Amniotic stem cell (primary cell): ENCODE data around the gene LIMS3.
"Not testable (repeated sequence)": the region's sequence is repeated elsewhere in the genome, so short reads cannot be mapped to it uniquely, and the experiment has no call there.

ENCODE experiments used
- DNase-seq: peaks from one replicate; lab custom pipeline; 2025; lab: John Stamatoyannopoulos, UW

LIMS3 gene, protein sequence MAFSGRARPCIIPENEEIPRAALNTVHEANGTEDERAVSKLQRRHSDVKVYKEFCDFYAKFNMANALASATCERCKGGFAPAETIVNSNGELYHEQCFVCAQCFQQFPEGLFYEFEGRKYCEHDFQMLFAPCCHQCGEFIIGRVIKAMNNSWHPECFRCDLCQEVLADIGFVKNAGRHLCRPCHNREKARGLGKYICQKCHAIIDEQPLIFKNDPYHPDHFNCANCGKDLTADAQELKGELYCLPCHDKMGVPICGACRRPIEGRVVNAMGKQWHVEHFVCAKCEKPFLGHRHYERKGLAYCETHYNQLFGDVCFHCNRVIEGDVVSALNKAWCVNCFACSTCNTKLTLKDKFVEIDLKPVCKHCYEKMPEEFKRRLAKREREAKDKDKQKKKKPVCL

DNA sequence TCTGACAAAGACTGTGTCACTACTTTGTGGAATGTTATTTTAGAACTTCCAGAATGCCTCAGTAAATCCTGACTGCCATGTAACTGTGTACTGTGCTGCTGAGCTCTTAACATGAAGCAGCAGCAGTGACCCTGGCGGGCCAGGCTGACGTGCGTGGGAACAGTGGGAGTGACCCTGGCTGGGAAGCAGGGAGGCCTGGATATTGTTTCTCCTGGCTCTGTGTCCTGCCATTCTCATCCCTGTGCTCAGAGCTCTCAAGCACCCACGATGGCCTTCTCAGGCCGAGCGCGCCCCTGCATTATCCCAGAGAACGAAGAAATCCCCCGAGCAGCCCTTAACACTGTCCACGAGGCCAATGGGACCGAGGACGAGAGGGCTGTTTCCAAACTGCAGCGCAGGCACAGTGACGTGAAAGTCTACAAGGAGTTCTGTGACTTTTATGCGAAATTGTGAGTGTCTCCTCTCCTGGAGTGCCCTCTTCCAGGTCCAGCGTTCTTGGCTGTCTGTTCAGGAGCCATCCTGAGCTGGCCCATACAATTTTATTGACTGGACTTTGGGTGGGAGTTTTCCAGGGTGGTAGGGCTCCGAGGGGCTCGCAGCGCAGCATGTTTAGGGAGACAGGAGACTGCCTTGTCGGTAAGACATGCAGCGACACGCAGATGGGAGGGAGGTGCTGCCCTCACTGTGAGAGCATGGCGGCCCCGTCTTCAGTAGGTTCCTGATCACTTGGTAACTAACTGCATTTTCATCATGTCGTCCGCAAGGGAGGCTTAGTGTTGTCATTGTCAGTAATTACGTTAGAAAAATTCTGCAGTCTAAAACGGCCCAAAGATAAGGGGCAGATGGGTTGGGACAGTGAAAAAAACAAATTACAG is at the start of gene LIMS3:
Gene LIMS3 (plus strand): TSS at position 227 of the 875 bp plus-strand sequence. CDS start 41 bp downstream, at position 268.
- not testable (repeated sequence) for DNase-seq

DNA sequence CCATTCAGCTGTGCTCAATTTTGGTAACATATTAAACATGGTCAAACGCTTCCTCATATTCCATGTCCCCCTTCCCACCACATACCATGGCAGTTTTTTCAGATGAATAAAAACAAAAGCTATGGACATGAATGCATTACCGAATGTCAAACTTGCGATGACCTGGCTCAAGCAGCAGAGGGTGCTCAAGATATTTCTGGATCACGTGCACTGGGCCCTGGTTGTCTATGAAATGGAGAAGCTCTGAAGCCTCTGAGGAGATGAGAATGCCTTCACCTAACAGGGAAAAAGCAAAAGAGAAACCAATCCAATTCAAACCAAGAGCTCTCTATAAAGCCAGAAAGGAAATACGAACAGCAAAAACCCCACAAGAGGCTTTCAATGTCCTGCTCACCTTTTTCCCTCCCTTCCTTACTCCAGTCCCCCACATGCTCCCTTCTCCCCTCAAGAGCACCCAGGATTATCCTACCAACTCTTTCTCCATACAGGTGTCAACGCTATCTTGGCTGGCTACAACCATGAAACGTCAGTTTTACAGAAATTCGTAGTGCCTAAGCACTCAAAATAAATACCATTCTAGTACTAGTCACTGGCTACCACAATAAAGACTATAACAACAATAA is 27.2 kb upstream of the LIMS3 start:
- DNase-seq = not testable (repeated sequence)

DNA sequence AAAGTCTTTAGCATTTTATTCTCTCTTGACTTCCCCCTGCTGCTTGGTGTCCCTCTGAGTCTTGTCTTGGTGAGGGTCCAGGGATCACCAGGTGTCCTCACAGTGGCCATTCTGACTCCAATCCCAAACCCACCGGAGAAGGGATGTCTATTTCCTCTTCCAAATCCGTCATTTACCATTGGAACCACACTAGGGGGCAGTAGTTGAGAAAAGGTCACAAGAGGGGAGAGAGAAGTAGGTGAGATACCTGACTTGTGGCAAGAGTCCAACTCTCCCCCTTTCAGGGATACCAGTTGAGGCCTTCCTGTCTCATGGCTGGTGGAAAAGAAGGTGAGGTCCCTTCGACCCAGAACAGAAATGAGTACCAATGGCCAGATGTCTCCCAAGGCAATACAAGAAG is 21.9 kb upstream of the LIMS3 start:
- DNase-seq = not testable (repeated sequence)

DNA sequence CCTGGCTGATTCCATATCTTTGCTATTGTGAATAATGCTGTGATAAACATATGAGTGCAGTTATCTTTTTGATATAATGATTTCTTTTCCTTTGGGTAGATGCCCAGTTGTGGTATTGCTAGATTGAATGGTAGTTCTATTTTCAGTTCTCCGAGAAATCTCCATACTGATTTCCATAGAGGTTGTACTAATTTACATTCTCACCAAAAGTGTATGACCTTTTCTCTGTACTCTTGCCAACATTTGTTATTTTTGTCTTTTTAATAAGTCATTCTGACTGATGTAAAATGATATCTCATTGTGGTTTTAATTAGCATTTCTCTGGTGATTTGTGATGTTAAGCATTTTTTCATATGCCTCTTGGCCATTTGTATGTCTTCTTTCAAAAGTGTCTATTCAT is 16.4 kb upstream of the LIMS3 start:
- DNase-seq = not testable (repeated sequence)

DNA sequence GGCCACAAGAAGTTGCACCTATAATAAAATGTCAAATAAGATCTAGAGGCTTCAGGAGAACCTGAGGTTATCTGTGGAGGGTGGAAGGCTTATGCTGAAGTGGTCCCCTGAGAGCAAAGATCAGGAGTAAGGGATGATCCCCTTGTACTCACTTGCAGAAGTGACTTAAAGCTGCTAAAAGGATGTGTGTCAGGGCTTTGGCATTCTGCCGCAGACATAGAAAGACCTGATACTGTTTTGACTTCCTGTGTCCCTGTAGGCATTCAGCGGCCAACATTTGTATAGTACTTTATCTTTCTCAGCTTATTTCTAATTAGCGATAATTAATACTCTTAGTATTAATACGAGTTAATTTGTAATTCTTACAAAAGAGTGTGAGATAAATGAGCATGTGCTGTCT is 10.1 kb upstream of the LIMS3 start:
- not testable (repeated sequence) for DNase-seq

DNA sequence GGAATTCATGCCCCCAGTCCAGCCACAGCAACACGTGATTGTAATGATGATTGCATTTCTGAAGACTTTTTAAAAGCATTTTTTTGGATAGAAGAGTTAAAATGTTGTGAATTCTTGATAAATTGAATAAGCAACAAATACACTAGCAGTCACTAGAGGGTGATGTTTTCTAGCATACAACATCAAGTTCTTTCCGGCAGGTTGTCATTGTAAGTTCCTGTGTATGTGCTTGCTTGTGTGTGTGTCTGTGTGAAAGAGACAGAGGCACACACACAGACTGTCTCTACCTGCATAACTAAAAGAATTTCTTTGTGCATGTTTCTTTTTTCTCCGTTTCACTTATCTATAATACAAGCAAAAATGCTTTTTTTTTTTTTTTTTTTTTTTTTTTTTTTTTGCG is 8.6 kb upstream of the LIMS3 start:
- not testable (repeated sequence) for DNase-seq

DNA sequence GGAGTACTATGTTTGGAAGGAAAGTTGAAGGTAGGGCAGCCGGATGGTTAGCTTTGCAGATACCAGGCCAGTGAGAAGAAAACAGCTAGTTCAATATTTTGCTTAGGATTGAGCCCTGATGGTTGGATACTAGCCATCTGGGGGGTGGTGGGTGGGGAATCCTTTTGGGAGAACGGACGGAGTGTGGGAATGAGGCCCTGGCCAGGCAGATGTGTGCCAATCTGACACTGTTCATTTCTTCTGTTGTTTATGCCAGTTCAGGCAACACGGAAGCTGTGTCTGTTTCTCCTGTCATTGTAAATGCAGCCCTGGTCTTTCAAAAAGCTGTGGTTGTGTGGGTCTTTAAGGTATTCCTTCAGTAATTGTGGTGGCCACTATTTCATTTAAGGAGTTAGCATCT is 7.5 kb upstream of the LIMS3 start:
- not testable (repeated sequence) for DNase-seq

DNA sequence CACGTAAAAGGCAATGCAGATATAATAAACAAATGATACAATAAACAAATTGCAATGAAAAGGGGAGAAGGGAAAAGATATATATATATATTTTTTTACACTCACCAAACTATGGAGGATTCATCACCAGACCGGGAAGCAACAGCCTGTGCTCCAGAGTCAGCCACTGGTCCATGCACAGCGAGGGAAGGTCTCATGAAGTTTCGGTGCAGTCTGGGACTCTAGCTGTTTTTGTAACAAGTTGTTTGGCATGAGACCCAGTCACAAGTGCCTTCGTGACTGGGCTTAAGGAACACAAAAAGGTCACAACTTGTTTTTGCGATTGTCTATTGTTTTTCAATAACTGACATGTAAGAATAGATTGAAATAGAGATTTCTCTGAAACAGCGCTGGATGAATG is 4.8 kb upstream of the LIMS3 start:
- DNase-seq = not testable (repeated sequence)

DNA sequence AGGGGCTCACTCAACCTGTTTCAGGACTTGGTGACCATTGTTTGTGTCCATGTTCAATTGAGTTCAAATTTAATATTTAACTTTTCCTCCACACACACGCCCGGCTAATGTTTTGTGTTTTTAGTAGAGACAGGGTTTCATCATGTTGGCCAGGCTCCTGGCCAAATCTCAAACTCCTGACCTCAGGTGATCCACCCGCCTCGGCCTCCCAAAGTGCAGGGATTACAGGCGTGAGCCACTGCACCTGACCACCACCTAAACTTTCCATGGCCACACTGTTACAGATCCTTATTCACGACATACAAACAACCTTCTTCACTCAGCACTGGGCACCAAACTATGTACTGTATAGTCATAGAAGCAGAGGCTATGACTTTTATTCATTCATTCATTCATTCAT is 4.3 kb upstream of the LIMS3 start:
- not testable (repeated sequence) for DNase-seq

DNA sequence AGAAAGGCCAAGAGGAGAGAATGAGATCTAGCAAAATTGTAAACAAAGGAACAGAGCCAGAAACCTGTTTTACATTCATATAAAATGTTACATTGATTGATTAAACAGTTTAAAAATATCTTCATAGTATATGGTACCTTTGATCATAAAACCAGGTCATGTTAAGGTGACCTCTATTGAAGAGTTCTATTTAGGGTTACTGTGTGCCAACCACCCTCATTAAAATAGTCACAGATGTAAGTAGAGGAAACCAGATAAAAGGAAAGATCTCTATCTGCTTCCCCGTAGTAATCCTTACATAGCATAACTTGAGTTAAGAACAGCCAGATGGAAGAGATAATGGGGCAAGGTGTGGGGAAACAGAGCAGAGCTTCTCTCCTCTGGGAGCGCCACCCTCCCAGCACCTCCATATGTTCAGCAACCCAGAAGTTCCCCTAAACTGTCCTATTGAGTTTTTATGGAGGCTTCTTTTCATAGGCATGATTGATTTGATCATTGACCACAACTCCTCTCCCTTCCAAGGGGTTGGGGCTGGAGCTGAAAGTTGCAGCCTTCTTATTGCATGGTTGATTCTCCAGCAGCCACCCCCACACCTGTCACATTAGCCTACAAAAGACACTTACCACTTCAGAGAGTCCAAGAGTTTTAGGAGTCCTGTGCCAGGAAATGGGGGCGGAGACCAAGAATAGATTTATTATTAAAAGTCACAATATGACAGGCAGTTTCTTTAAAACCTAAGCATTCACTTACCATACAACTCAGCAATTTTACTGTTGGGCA is 3.2 kb upstream of the LIMS3 start:
- not testable (repeated sequence) for DNase-seq

DNA sequence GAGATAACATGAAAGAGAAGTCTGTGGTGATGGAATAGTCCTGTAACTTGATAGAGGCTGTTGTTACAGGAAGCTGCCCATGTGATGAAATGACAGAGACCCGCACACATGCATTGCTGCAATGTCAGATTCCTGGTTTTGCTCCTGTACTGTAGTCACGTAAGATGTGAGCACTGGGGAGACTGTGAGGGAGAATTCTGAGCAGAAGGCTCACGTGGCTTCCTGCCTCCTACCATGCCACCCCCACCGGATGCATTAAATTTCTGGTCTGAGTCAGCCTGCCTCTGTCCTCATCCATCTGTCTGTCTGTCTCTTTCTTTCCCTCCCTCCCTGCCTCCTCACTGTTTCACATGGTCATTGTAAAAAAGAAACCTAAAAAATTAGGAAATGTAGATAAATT is 2.3 kb upstream of the LIMS3 start:
- not testable (repeated sequence) for DNase-seq

DNA sequence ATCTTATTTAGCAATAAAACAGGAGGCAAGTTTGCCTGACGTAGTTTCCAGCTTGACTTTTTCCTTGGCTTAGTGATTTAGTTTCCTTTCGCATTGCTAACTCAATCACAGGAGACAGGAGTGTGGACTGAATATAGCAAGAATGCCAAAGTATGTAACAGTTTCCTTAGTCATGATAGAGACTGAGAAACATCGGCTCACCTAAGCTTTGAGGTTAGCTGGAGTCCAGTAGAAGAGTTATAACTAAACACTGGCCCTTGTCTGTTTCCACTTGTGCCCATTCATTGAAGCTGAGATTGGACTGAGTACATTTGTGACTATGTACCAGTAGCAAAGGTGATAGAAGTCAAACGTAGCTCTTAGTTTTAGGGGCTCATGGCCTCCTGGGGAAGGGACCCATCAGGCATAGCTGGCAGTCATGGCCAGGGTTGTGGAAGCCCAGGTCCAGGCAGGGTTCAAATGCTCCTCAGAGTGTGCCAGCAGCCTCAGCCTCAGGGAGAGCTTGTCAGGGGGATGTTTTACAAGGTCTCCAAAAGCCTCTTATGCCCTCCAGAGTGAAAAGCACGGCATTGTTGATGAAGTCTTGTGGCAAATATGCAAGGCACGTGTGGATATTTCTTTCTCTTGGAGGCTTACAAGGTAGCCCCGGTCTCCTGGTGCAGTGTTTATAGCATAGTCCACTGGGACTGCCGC is 573 bp upstream of the LIMS3 start:
- DNase-seq = not testable (repeated sequence)

DNA sequence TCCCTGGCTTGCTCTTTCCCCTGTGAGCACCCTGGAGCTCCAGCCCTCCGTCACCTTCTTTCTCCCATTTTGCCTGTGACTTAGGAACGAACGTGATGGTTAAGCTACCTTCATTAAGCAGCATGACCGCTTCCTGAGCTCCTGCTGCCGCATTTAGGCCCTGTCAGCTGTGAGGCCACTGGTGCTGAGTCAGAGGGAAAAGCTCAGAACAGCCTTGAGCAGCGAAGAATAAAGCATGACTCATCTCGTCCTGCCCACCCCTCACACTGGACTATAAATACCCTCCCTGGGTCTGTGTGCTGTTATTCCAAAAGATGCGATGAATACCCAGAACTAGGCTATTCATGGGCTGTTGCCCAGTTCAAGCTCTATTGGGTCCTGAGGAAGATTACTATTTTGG is 7.3 kb downstream of the LIMS3 start:
- not testable (repeated sequence) for DNase-seq

DNA sequence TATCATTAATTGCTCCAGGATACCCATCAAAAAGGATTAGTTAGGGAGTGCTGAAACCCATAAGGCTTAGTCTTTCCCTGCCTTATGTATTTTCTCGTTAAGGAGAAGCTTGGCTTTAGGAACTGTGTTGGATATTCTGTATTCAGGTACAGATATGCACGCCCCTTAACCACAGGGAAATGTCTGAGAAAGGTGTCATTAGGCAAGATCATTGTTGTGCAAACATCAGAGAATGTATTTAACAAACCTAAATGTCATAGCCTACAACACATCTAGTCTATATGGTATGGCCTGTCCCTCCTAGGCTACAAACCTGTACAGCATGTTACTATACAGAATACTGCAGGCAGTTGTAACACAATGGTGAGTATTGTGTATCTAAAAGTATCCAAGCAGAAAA is 10.1 kb downstream of the LIMS3 start:
- DNase-seq = not testable (repeated sequence)

DNA sequence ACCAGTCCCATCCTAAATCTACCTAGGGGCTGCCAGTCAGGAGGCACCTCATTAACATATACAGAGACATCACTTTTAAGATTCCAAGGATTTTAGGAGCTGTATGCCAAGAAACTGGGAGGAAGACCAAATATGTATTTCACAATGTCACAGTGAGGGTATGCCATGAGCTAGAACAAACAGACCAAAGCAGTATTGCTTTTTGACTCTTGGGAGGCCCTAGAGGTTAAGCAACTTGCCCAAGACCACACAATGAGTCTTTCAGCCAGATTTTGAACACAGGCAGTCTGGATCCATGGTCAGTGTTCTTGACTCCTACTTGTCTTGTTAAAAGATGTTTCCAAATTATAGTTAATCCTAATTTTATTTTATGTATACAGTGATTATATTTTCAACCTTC is 12.3 kb downstream of the LIMS3 start:
- DNase-seq = not testable (repeated sequence)

DNA sequence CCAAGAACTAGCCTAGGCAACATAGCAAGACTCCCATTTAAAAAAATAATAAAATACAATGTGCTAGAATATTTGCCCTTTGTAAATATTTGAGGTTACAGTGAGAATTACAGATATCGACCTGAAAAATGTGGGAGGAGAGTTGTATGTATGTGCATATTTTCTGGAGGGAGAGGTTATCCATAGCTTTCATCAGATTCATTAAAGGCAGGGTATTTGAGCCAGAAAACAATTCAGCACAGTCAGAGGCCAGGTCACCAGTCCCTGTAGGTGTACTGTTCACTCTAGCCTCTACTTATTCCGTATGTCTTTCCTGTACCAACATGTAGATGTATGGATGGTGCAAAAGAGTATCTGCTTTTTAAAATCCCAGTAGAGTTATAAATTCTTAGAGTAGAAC is 15.4 kb downstream of the LIMS3 start:
- DNase-seq = not testable (repeated sequence)

DNA sequence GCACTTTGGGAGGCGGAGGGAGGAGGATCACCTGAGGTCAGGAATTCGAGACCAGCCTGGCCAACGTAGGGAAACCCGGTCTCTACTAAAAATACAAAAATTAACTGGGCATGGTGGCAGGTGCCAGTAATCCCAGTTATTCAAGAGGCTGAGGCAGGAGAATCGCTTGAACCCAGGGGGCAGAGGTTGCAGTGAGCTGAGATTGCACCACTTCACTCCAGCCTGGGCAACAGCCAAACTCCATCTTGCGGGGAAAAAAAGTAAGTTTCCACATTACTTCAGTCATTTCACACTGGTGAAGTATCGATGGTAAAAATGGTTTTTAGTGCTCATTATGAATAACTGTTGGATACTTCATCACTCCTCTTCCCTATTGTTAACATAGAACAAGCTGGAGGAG is 16.1 kb downstream of the LIMS3 start:
- not testable (repeated sequence) for DNase-seq

DNA sequence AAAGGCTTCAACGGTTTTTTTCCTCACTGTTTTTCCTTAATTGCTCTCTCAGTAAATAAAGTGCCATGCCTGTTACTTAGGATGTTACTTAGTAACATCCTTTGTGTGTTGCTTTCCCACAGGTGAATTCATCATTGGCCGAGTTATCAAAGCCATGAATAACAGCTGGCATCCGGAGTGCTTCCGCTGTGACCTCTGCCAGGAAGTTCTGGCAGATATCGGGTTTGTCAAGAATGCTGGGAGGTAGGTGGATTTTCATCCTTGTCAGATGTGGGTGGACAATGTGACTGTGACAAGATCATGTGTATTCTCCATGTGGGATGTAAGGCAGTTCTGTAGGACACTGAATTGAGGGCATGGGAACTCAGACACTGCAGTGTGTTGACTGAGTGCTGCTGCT is 17.3 kb downstream of the LIMS3 start:
- DNase-seq = not testable (repeated sequence)

DNA sequence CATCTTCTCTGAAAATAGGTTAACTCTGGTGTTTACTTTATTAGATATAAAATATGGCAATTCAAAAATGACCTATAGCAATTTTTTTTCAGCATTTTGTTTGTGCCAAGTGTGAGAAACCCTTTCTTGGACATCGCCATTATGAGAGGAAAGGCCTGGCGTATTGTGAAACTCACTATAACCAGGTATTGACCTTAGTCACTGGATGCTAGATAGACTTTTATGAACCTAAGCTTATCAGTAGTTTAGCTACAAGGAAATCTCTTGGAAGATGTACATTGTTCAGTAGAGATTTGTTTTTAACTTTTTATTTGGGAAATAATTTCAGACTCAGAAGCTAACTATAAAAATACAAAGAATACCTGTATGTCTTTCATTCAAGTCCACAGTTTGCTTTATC is 21.7 kb downstream of the LIMS3 start:
- DNase-seq = not testable (repeated sequence)

DNA sequence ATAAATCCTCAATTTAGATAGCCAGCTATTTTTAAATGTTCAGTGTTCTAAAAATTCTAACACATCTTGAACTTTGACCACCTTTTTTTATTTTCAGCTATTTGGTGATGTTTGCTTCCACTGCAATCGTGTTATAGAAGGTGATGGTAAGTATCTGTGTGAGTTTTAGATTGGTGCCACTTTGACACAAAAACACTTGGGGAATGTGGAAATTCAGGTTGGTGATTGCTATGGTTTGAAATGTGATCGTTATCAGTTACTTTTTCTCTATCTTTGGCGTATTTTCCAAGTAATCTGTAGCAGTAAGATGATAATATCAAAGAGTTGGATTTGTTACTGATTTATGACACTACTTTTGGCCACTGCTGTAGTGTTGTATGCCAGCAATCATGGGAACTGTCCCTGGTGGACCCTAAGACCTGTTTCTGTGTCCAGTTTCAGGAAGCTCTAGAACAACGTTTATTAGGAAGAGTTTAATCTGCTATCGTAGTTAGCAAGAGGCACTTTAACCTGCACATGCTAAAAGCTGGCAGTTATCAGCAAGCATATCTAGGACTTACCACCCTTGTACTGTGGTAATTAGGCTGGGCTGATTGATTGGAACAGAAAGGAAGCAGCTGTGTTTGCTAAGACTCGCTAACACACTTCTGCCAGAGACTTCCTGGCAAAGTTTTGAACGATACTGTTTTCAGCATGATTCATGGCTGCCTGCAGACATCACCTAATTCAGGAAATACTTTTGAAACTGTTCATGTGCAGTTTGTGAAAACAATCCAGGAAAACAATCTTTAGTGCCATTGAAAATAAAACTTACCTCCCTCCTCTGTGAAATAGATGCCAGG is 23.3 kb downstream of the LIMS3 start:
- not testable (repeated sequence) for DNase-seq
